Peyer's patch (tissue), 4 donors: ENCODE measurements around the gene ZNF804A. TPM values are rescaled to one million over a fixed set of nuclear protein-coding genes. Genes with fewer than 3 reads are reported as not detected.

Experiments
- DNase-seq, 3 donors: peaks; one replicate each; pipeline ENCODE4 v3.0.0-alpha.2; 2017 to 2019
- H3K27ac ChIP-seq, 4 donors: fragments of 200-600 bp; sonication (generic); one replicate each; pipeline ENCODE4 v1.5.1; 2016 to 2019
- H3K27me3 ChIP-seq, 2 donors: fragments of 200-600 bp; sonication (generic); one replicate each; pipeline ENCODE4 v1.5.1; 2019
- H3K36me3 ChIP-seq, 3 donors: fragments of 200-600 bp; sonication (generic); one replicate each; pipeline ENCODE4 v1.5.1; 2016 to 2019
- H3K4me1 ChIP-seq, 4 donors: fragments of 200-600 bp; sonication (generic); one replicate each; pipeline ENCODE4 v1.5.1; 2016 to 2019
- H3K4me3 ChIP-seq, 4 donors: fragments of 200-600 bp; sonication (generic); 1 replicate in 3 of 4; 2 replicates in 1 of 4; pipeline ENCODE4 v1.5.1; 2016 to 2019; ENCODE audit warnings: mild to moderate bottlenecking in 1 of 4
- H3K9me3 ChIP-seq, 4 donors: fragments of 200-600 bp; sonication (generic); one replicate each; pipeline ENCODE4 v1.5.1; 2016 to 2019; ENCODE audit warnings: mild to moderate bottlenecking in 1 of 4
- CTCF ChIP-seq, 6 experiments: fragments of 450-650 bp in 4 of 6; fragments of 200-600 bp in 2 of 6; sonication (generic) in 1 of 6; IDR thresholded peaks; one replicate each; pipeline ENCODE4 v1.5.1; 2017 to 2019; ENCODE audit warnings: antibody characterized with exemption in 6 of 6, mild to moderate bottlenecking in 3 of 6, moderate library complexity in 1 of 6
- POLR2A ChIP-seq, 2 donors: fragments of 450-650 bp; IDR thresholded peaks; one replicate each; pipeline ENCODE4 v1.5.1; 2017; ENCODE audit warnings: antibody characterized with exemption in 2 of 2, mild to moderate bottlenecking in 2 of 2, moderate library complexity in 2 of 2
- total RNA-seq, 4 donors: library from RNA; depleted of rRNA; stranded (reverse); fragments of >200 nt; gene quantifications; one replicate each; pipeline ENCODE4 v1.1.0, GENCODE V29; 2016

The ZNF804A gene
- total RNA-seq, 4 donors from 2014 or later = 0.95 to 5.8 (median 2.3) TPM

- no peaks in the 10 kb centered on the region for H3K4me1 ChIP-seq
- H3K36me3 ChIP-seq = no peaks in the 10 kb centered on the region
- no peaks in the 10 kb centered on the region for H3K27me3 ChIP-seq
- no peak overlapping the region for H3K27ac ChIP-seq
- no peak for TF ChIP-seq POLR2A (IDR thresholded peaks at IDR 0.05)
- TF ChIP-seq CTCF (IDR thresholded peaks at IDR 0.05) = no peak
- H3K4me3 ChIP-seq = no peak overlapping the region
- DNase-seq = no peak
- H3K9me3 ChIP-seq = no peaks in the 10 kb centered on the region
Observed at GRCh38 chr2:184906709-184907108, 308.4 kb downstream of the ZNF804A start.

GRCh38 chr2:184908966-184909365 lies 310.6 kb downstream of the ZNF804A start:
- no peaks in the 10 kb centered on the region for H3K36me3 ChIP-seq
- no peak overlapping the region for H3K27ac ChIP-seq
- H3K9me3 ChIP-seq = no peaks in the 10 kb centered on the region
- H3K4me3 ChIP-seq = no peak overlapping the region
- H3K4me1 ChIP-seq = no peaks in the 10 kb centered on the region
- TF ChIP-seq POLR2A (IDR thresholded peaks at IDR 0.05) (no peak), CTCF (IDR thresholded peaks at IDR 0.05) (no peak)
- DNase-seq = no peak
- no peaks in the 10 kb centered on the region for H3K27me3 ChIP-seq

GRCh38 chr2:184920451-184920965 lies 322.2 kb downstream of the ZNF804A start:
- Histone ChIP-seq H3K4me1 (no peaks in the 10 kb centered on the region), H3K9me3 (no peaks in the 10 kb centered on the region), H3K27me3 (no peaks in the 10 kb centered on the region), H3K27ac (no peak overlapping the region), H3K36me3 (no peaks in the 10 kb centered on the region), H3K4me3 (no peak overlapping the region)
- DNase-seq = no peak
- no peak for TF ChIP-seq CTCF (IDR thresholded peaks at IDR 0.05)
- TF ChIP-seq POLR2A (IDR thresholded peaks at IDR 0.05) = no peak

- H3K9me3 ChIP-seq = no peaks in the 10 kb centered on the region
- no peak overlapping the region for H3K27ac ChIP-seq
- no peak overlapping the region for H3K4me3 ChIP-seq
- no peak for DNase-seq
- no peaks in the 10 kb centered on the region for H3K36me3 ChIP-seq
- TF ChIP-seq CTCF (IDR thresholded peaks at IDR 0.05) = no peak
- TF ChIP-seq POLR2A (IDR thresholded peaks at IDR 0.05) = no peak
- H3K27me3 ChIP-seq = no peaks in the 10 kb centered on the region
- no peaks in the 10 kb centered on the region for H3K4me1 ChIP-seq
Observed at GRCh38 chr2:184921676-184922075, 323.3 kb downstream of the ZNF804A start.

- Histone ChIP-seq H3K27ac (no peak overlapping the region), H3K9me3 (no peaks in the 10 kb centered on the region), H3K4me1 (no peaks in the 10 kb centered on the region), H3K27me3 (no peaks in the 10 kb centered on the region), H3K36me3 (no peaks in the 10 kb centered on the region), H3K4me3 (no peak overlapping the region)
- TF ChIP-seq CTCF (IDR thresholded peaks at IDR 0.05) = no peak
- TF ChIP-seq POLR2A (IDR thresholded peaks at IDR 0.05) = no peak
- no peak for DNase-seq
Observed at GRCh38 chr2:184923751-184924150, 325.4 kb downstream of the ZNF804A start.

GRCh38 chr2:184927040-184927439 lies 328.7 kb downstream of the ZNF804A start:
- no peak overlapping the region for H3K27ac ChIP-seq
- no peak for TF ChIP-seq CTCF (IDR thresholded peaks at IDR 0.05)
- no peaks in the 10 kb centered on the region for H3K27me3 ChIP-seq
- H3K4me1 ChIP-seq = no peaks in the 10 kb centered on the region
- no peak for DNase-seq
- H3K9me3 ChIP-seq = no peaks in the 10 kb centered on the region
- H3K36me3 ChIP-seq = no peaks in the 10 kb centered on the region
- no peak overlapping the region for H3K4me3 ChIP-seq
